WTC11 (cell line): ENCODE results near the gene ZSCAN16. TPM values are rescaled to one million over a fixed set of nuclear protein-coding genes. Genes with fewer than 3 reads are reported as not detected.

Experiments used
- ATAC-seq: fragments of 200-7000 bp; cut with Tn5 transposase; 2 replicates; pipeline ENCODE4 v1.10.0; 2021; ENCODE audit warnings: mild to moderate bottlenecking, moderate library complexity
- CTCF ChIA-PET: fragments of 300-600 bp; sonication (Branson Sonifier 250); formaldehyde crosslinking; loops from one replicate; lab custom pipeline; 2021; ENCODE audit warnings: antibody characterized with exemption; lab: Charles Lee
- POLR2A ChIA-PET: fragments of 350-600 bp; sonication (Branson Sonifier 250); formaldehyde crosslinking; loops from one replicate; lab custom pipeline; 2021; ENCODE audit warnings: antibody characterized with exemption; lab: Charles Lee
- DNase-seq: peaks from one replicate; pipeline ENCODE4 v3.0.0; 2021; ENCODE audit warnings: low spot score
- H3K27ac Mint-ChIP-seq: 2 replicates; pipeline ENCODE4 v1.8.0; 2021; ENCODE audit warnings: mixed read lengths
- H3K27me3 Mint-ChIP-seq: 2 replicates; pipeline ENCODE4 v1.8.0; 2021; ENCODE audit warnings: low read depth, mild to moderate bottlenecking, moderate library complexity, mixed read lengths
- H3K36me3 Mint-ChIP-seq: 2 replicates; pipeline ENCODE4 v1.8.0; 2021; ENCODE audit warnings: mixed read lengths
- H3K4me1 Mint-ChIP-seq: 2 replicates; pipeline ENCODE4 v1.8.0; 2022; ENCODE audit warnings: mixed read lengths
- H3K4me3 Mint-ChIP-seq: 2 replicates; pipeline ENCODE4 v1.8.0; 2021; ENCODE audit warnings: mild to moderate bottlenecking, moderate library complexity, mixed read lengths
- H3K9me3 Mint-ChIP-seq: 2 replicates; pipeline ENCODE4 v1.8.0; 2021; ENCODE audit warnings: mixed read lengths
- ATF1 ChIP-seq: sonication (generic); formaldehyde crosslinking; IDR thresholded peaks from 2 replicates; pipeline ENCODE4 v1.8.1; 2023; ENCODE audit warnings: mild to moderate bottlenecking, moderate library complexity, missing genetic modification reagents
- CBFB ChIP-seq: sonication (generic); formaldehyde crosslinking; IDR thresholded peaks from 2 replicates; pipeline ENCODE4 v1.8.1; 2022; ENCODE audit warnings: mild to moderate bottlenecking, low read depth, missing genetic modification reagents
- CREB1 ChIP-seq: sonication (generic); formaldehyde crosslinking; IDR thresholded peaks from 2 replicates; pipeline ENCODE4 v1.8.0; 2023; ENCODE audit warnings: mild to moderate bottlenecking, missing genetic modification reagents
- ELF4 ChIP-seq: sonication (generic); formaldehyde crosslinking; IDR thresholded peaks from 2 replicates; pipeline ENCODE4 v1.8.1; 2022; ENCODE audit warnings: low read depth, mild to moderate bottlenecking, moderate library complexity, missing genetic modification reagents
- EMX1 ChIP-seq: fragments of 250-450 bp; sonication (Bioruptor Pico); IDR thresholded peaks from 2 replicates; pipeline ENCODE4 v1.8.0; 2021; ENCODE audit warnings: mild to moderate bottlenecking
- ESRRA ChIP-seq: sonication (generic); formaldehyde crosslinking; IDR thresholded peaks from 2 replicates; pipeline ENCODE4 v1.8.1; 2022; ENCODE audit warnings: mild to moderate bottlenecking, missing genetic modification reagents, borderline replicate concordance
- FOXP1 ChIP-seq: sonication (generic); formaldehyde crosslinking; IDR thresholded peaks from 2 replicates; pipeline ENCODE4 v1.8.0; 2022; ENCODE audit warnings: missing genetic modification reagents, mild to moderate bottlenecking, moderate library complexity, borderline replicate concordance
- GABPB1 ChIP-seq: sonication (generic); formaldehyde crosslinking; IDR thresholded peaks from 2 replicates; pipeline ENCODE4 v1.8.1; 2023; ENCODE audit warnings: mild to moderate bottlenecking, missing genetic modification reagents
- GRHL2 ChIP-seq: fragments of 250-450 bp; sonication (Bioruptor Pico); IDR thresholded peaks from 2 replicates; pipeline ENCODE4 v1.8.0; 2022; ENCODE audit warnings: mild to moderate bottlenecking, moderate library complexity; ENCODE audit not compliant: insufficient replicate concordance, severe bottlenecking
- GTF2I ChIP-seq: fragments of 250-450 bp; sonication (Bioruptor Pico); conservative IDR thresholded peaks from 2 replicates; pipeline ENCODE4 v1.4.0; 2021; ENCODE audit warnings: mild to moderate bottlenecking
- OVOL2 ChIP-seq: fragments of 250-450 bp; sonication (Bioruptor Pico); IDR thresholded peaks from 2 replicates; pipeline ENCODE4 v1.9.0; 2021; ENCODE audit warnings: mild to moderate bottlenecking, borderline replicate concordance
- PRRX2 ChIP-seq: fragments of 250-450 bp; sonication (Bioruptor Pico); IDR thresholded peaks from 2 replicates; pipeline ENCODE4 v1.8.0; 2021; ENCODE audit warnings: mild to moderate bottlenecking
- SMAD4 ChIP-seq: sonication (generic); formaldehyde crosslinking; IDR thresholded peaks from 2 replicates; pipeline ENCODE4 v1.8.0; 2022; ENCODE audit warnings: mild to moderate bottlenecking, missing genetic modification reagents
- SOX15 ChIP-seq: fragments of 250-450 bp; sonication (Bioruptor Pico); IDR thresholded peaks from 2 replicates; pipeline ENCODE4 v1.9.0; 2021; ENCODE audit warnings: mild to moderate bottlenecking
- SP1 ChIP-seq: sonication (generic); formaldehyde crosslinking; conservative IDR thresholded peaks from 2 replicates; pipeline ENCODE4 v1.8.1; 2022; ENCODE audit warnings: missing genetic modification reagents
- ZNF416 ChIP-seq: fragments of 250-450 bp; sonication (Bioruptor Pico); IDR thresholded peaks from 2 replicates; pipeline ENCODE4 v1.9.0; 2021; ENCODE audit warnings: mild to moderate bottlenecking, inconsistent platforms
- total RNA-seq: library from RNA; stranded (reverse); gene quantifications from 3 replicates; pipeline ENCODE4 v1.2.3, GENCODE V29; 2021
- TF ChIP-seq, protein P1 (sequence below): sonication (generic); formaldehyde crosslinking; IDR thresholded peaks from 2 replicates; pipeline ENCODE4 v1.8.1; 2023; ENCODE audit warnings: mild to moderate bottlenecking, missing genetic modification reagents
- TF ChIP-seq, protein P2 (sequence below): sonication (generic); formaldehyde crosslinking; IDR thresholded peaks from 2 replicates; pipeline ENCODE4 v1.8.1; 2022; ENCODE audit warnings: mild to moderate bottlenecking, moderate library complexity, missing genetic modification reagents
- TF ChIP-seq, protein P3 (sequence below): fragments of 250-450 bp; sonication (Bioruptor Pico); IDR thresholded peaks from 2 replicates; pipeline ENCODE4 v2.1.2; 2022; ENCODE audit warnings: mild to moderate bottlenecking, moderate library complexity
- TF ChIP-seq, protein P4 (sequence below): sonication (generic); formaldehyde crosslinking; IDR thresholded peaks from 2 replicates; pipeline ENCODE4 v1.8.1; 2023; ENCODE audit warnings: mild to moderate bottlenecking, missing genetic modification reagents, moderate library complexity

The ZSCAN16 gene
- total RNA-seq, 1 experiment from 2014 or later = 7.1 TPM

DNA sequence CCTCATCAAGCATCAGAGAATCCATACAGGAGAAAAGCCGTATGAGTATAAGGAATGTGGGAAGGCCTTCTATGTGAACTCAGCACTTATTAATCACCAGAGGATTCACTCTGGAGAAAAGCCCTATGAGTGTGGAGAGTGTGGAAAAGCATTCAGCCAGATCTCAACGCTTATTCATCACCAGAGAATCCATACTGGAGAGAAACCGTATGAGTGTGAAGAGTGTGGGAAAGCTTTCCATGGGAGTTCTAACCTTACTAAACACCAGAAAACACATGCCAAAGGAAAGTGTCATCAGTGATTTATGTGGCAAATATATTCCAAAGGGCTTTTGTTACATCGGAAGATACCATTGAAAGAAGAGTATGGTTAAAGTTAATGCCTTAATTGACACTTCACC lies 42.7 kb downstream of the ZSCAN16 start:
- POLR2A ChIA-PET = no interaction called here
- CTCF ChIA-PET = no interaction called here
- Mint-ChIP-seq H3K27me3 (peaks cover 89% of the 10 kb centered on the region), H3K4me1 (peaks cover 3% of the 10 kb centered on the region; the same call in 1 of the 2 replicates), H3K9me3 (peaks cover 5% of the 10 kb centered on the region), H3K4me3 (no peak overlapping the region), H3K36me3 (peaks cover 3% of the 10 kb centered on the region), H3K27ac (no peak overlapping the region)
- no peak for TF ChIP-seq ZNF416 (CRISPR knock-in tag)
- TF ChIP-seq SOX15 (CRISPR knock-in tag) = no peak
- TF ChIP-seq GABPB1 (CRISPR knock-in tag) = no peak
- no peak for TF ChIP-seq ELF4 (CRISPR knock-in tag)
- no peak for TF ChIP-seq CREB1 (CRISPR knock-in tag)
- TF ChIP-seq SMAD4 = no peak
- TF ChIP-seq ATF1 (CRISPR knock-in tag) = no peak
- no peak for TF ChIP-seq OVOL2 (CRISPR knock-in tag)
- no peak for ATAC-seq
- DNase-seq = no peak

DNA sequence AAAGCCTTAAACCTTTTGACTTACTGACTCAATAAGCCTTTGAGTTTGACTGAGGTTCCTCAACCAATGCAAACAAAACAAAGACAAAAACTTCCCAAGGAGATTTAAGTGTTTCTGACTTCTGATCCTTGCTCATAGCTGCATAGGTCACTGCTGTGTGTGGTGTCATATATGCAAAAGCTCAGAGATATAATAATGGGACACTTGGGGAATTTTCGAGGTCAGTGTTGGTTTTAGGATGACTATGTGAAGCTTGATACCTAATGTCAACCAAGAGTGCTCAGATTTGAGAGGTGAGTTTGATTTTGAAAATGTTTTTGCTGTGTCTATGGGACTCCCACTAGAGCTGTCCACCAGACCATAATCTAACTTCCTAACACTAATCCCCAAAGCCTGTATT lies 43.5 kb downstream of the ZSCAN16 start:
- DNase-seq (no peak), ATAC-seq (no peak)
- Mint-ChIP-seq H3K4me1 (no peaks in the 10 kb centered on the region), H3K4me3 (no peak overlapping the region), H3K9me3 (no peaks in the 10 kb centered on the region), H3K27ac (no peak overlapping the region), H3K27me3 (peaks cover 80% of the 10 kb centered on the region), H3K36me3 (no peaks in the 10 kb centered on the region)
- CTCF ChIA-PET = no interaction called here
- POLR2A ChIA-PET = no interaction called here
- TF ChIP-seq CBFB (CRISPR knock-in tag) (no peak), PRRX2 (CRISPR knock-in tag) (no peak), GTF2I (no peak), SMAD4 (no peak)
- TF ChIP-seq, protein P1, sequence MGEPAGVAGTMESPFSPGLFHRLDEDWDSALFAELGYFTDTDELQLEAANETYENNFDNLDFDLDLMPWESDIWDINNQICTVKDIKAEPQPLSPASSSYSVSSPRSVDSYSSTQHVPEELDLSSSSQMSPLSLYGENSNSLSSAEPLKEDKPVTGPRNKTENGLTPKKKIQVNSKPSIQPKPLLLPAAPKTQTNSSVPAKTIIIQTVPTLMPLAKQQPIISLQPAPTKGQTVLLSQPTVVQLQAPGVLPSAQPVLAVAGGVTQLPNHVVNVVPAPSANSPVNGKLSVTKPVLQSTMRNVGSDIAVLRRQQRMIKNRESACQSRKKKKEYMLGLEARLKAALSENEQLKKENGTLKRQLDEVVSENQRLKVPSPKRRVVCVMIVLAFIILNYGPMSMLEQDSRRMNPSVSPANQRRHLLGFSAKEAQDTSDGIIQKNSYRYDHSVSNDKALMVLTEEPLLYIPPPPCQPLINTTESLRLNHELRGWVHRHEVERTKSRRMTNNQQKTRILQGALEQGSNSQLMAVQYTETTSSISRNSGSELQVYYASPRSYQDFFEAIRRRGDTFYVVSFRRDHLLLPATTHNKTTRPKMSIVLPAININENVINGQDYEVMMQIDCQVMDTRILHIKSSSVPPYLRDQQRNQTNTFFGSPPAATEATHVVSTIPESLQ (CRISPR knock-in tag) = no peak

DNA sequence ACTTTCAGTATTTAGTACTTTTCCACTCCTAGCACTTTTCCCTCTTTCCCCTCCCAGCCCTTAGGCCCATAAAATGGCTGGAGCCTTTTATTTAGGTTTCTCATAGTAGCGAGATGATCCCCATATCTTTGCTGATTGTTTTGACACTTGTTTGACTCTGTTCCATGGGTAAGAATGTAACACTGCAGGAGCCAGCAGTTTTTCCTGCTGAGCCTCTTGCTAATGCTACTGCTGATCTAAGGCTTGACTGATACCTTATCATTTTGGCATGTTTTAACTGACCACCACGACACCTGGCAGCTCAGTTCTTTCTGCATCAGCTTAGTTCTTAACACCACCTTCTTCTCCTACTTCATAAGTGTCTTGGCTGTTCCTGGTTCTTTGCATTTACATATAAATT lies 46.9 kb downstream of the ZSCAN16 start:
- H3K4me3 Mint-ChIP-seq = no peak overlapping the region
- H3K27ac Mint-ChIP-seq = no peak overlapping the region
- ATAC-seq = no peak
- DNase-seq = no peak
- no peaks in the 10 kb centered on the region; the same call in 1 of the 2 replicates for H3K9me3 Mint-ChIP-seq
- H3K4me1 Mint-ChIP-seq = no peaks in the 10 kb centered on the region
- CTCF ChIA-PET = no interaction called here
- POLR2A ChIA-PET = no interaction called here
- H3K27me3 Mint-ChIP-seq = peaks cover 78% of the 10 kb centered on the region
- TF ChIP-seq, protein P2, sequence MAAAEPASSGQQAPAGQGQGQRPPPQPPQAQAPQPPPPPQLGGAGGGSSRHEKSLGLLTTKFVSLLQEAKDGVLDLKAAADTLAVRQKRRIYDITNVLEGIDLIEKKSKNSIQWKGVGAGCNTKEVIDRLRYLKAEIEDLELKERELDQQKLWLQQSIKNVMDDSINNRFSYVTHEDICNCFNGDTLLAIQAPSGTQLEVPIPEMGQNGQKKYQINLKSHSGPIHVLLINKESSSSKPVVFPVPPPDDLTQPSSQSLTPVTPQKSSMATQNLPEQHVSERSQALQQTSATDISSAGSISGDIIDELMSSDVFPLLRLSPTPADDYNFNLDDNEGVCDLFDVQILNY (CRISPR knock-in tag) = no peak
- TF ChIP-seq SP1 (CRISPR knock-in tag) (no peak), ESRRA (CRISPR knock-in tag) (no peak), FOXP1 (CRISPR knock-in tag) (no peak), GRHL2 (CRISPR knock-in tag) (no peak), EMX1 (CRISPR knock-in tag) (no peak)
- TF ChIP-seq, protein P3, sequence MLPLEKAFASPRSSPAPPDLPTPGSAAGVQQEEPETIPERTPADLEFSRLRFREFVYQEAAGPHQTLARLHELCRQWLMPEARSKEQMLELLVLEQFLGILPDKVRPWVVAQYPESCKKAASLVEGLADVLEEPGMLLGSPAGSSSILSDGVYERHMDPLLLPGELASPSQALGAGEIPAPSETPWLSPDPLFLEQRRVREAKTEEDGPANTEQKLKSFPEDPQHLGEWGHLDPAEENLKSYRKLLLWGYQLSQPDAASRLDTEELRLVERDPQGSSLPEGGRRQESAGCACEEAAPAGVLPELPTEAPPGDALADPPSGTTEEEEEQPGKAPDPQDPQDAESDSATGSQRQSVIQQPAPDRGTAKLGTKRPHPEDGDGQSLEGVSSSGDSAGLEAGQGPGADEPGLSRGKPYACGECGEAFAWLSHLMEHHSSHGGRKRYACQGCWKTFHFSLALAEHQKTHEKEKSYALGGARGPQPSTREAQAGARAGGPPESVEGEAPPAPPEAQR (CRISPR knock-in tag) = no peak
- TF ChIP-seq, protein P4, sequence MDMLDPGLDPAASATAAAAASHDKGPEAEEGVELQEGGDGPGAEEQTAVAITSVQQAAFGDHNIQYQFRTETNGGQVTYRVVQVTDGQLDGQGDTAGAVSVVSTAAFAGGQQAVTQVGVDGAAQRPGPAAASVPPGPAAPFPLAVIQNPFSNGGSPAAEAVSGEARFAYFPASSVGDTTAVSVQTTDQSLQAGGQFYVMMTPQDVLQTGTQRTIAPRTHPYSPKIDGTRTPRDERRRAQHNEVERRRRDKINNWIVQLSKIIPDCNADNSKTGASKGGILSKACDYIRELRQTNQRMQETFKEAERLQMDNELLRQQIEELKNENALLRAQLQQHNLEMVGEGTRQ = no peak
- H3K36me3 Mint-ChIP-seq = no peaks in the 10 kb centered on the region
